Measurements from ENCODE around the gene STARD8.

Gene STARD8

DNA sequence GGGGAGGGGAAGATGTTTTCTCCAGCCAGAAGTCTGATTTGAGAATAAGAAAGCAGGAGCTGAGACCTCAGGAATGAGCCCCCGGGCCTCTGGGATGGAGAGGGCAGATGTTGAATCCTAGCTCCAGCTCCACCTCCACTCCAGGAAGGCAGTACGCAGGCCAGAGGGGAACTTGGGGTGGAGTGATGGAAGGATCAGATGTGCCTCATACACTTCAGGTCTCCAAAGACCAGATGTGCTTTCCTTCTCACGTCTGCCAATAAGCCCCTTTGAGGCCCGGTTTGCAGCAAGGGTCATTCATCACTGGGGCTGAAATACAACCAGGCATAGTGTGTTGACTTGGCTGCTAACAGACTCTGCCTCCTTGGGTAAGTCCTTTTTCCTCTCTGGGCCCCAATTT is 28.1 kb downstream of the STARD8 start:
- Histone ChIP-seq H3K36me3 (ENCODE audit: control insufficient read depth in 1 of 2, insufficient read depth in 2 of 2, low read length in 2 of 2) (no peaks in the 10 kb centered on the region), H3K4me3 (ENCODE audit: low read depth in 1 of 2, low read length in 2 of 2) (no peak overlapping the region), H3K27ac (ENCODE audit: low read depth, low read length) (no peak overlapping the region), H3K27me3 (ENCODE audit: control insufficient read depth in 1 of 2, insufficient read depth in 2 of 2, low read length in 2 of 2) (no peaks in the 10 kb centered on the region), H3K9me3 (ENCODE audit: control insufficient read depth in 1 of 2, low read length in 2 of 2) (no peaks in the 10 kb centered on the region), H3K4me1 (ENCODE audit: control insufficient read depth in 1 of 2, insufficient read depth in 2 of 2, low read length in 2 of 2) (no peaks in the 10 kb centered on the region), H3K9ac (ENCODE audit: low read depth in 1 of 2, low read length in 2 of 2) (no peak overlapping the region)

DNA sequence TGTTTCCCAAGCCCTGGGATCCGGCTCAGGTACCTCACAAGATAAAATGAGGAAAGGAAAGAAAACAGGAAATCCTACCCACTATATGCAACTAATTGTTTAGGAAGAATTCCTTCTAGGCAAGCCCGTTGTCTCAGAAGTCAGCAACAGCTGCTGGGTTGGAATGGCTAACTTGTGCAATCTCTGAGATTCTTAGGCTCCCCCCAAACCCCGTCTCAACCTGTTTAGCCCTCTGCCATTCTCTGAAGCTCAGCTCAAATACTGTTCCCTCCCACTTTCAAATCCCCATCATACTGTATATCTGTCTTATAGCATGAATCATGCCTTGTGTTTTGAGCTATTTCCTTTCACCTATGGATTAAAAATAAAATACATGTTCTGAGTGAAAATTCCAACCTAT is 28.9 kb downstream of the STARD8 start:
- no peaks in the 10 kb centered on the region for H3K9me3 ChIP-seq (ENCODE audit: control insufficient read depth in 1 of 2, low read length in 2 of 2)
- no peaks in the 10 kb centered on the region for H3K4me1 ChIP-seq (ENCODE audit: control insufficient read depth in 1 of 2, insufficient read depth in 2 of 2, low read length in 2 of 2)
- no peak overlapping the region for H3K4me3 ChIP-seq (ENCODE audit: low read depth in 1 of 2, low read length in 2 of 2)
- no peaks in the 10 kb centered on the region for H3K27me3 ChIP-seq (ENCODE audit: control insufficient read depth in 1 of 2, insufficient read depth in 2 of 2, low read length in 2 of 2)
- no peaks in the 10 kb centered on the region for H3K36me3 ChIP-seq (ENCODE audit: control insufficient read depth in 1 of 2, insufficient read depth in 2 of 2, low read length in 2 of 2)
- H3K27ac ChIP-seq (ENCODE audit: low read depth, low read length) = no peak overlapping the region
- no peak overlapping the region for H3K9ac ChIP-seq (ENCODE audit: low read depth in 1 of 2, low read length in 2 of 2)

DNA sequence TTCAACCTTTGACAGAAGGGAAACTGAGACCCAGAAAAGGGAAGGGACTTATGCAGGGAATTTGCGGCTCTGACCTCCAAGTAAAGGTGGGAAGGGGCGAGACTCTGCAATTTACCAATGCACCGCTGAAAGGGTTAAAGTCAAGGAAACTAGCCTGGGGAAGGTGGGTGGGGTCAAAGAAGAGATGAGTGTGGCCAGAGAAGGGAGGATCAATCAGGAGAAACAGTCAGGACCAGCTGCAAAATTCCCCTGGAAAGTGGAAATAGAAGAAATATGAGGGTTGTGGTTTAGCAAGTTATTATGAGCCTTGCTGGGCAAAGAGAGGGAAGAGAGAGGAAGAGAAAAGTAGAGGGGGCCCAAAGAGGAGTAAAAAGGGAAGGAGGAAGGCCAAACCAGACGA is 30.5 kb downstream of the STARD8 start:
- no peak overlapping the region for H3K4me3 ChIP-seq (ENCODE audit: low read depth in 1 of 2, low read length in 2 of 2)
- H3K27ac ChIP-seq (ENCODE audit: low read depth, low read length) = no peak overlapping the region
- no peak overlapping the region for H3K9ac ChIP-seq (ENCODE audit: low read depth in 1 of 2, low read length in 2 of 2)
- H3K27me3 ChIP-seq (ENCODE audit: control insufficient read depth in 1 of 2, insufficient read depth in 2 of 2, low read length in 2 of 2) = no peaks in the 10 kb centered on the region
- H3K4me1 ChIP-seq (ENCODE audit: control insufficient read depth in 1 of 2, insufficient read depth in 2 of 2, low read length in 2 of 2) = no peaks in the 10 kb centered on the region
- no peaks in the 10 kb centered on the region for H3K36me3 ChIP-seq (ENCODE audit: control insufficient read depth in 1 of 2, insufficient read depth in 2 of 2, low read length in 2 of 2)
- H3K9me3 ChIP-seq (ENCODE audit: control insufficient read depth in 1 of 2, low read length in 2 of 2) = no peaks in the 10 kb centered on the region

DNA sequence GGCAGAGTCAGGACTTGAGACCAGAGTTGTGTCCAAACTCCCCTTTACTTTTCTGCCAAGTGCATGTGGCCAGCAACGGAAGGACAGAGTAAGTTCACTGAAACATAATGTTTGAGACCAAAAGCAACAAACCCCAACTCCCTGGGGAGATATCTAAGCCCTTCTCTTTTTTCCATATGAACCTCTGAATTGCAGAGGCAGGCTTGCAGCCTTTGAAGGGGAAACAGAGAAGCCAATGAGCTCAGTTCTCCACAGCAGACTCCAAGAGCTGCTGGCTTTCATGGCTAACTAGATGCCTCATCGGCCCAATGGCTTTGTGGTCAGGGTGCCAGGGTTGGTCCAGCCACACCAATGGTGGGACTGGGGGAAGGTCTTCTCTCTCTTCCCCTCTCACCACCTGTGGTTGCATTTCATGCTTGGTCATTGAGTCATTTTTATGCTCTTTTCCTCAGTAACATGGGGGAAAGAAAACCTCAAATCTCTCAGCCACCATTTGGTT is 34.0 kb downstream of the STARD8 start:
- Histone ChIP-seq H3K9me3 (ENCODE audit: control insufficient read depth in 1 of 2, low read length in 2 of 2) (no peaks in the 10 kb centered on the region), H3K27ac (ENCODE audit: low read depth, low read length) (no peak overlapping the region), H3K9ac (ENCODE audit: low read depth in 1 of 2, low read length in 2 of 2) (no peak overlapping the region), H3K4me3 (ENCODE audit: low read depth in 1 of 2, low read length in 2 of 2) (no peak overlapping the region), H3K36me3 (ENCODE audit: control insufficient read depth in 1 of 2, insufficient read depth in 2 of 2, low read length in 2 of 2) (no peaks in the 10 kb centered on the region), H3K4me1 (ENCODE audit: control insufficient read depth in 1 of 2, insufficient read depth in 2 of 2, low read length in 2 of 2) (no peaks in the 10 kb centered on the region), H3K27me3 (ENCODE audit: control insufficient read depth in 1 of 2, insufficient read depth in 2 of 2, low read length in 2 of 2) (no peaks in the 10 kb centered on the region)

DNA sequence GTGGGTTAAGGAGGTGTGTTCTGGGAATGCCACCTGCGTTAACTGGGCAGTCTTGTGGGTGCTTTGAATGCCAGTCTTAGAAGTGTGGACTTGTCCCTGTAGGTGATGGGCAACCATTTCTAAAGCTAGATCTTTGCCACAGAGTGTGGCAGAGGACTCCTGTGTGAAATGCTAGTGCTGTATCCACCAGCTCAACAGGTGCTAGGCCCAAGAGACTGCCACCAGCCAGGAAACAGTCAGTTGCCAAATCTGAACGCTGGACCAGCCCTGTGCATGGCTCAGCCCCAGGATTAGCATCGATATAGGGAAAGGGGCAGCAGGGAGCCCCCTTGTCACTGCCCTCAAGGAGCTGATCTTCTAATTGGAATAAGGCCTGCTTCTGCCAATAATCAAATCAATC is 35.3 kb downstream of the STARD8 start:
- Histone ChIP-seq H3K27me3 (ENCODE audit: control insufficient read depth in 1 of 2, insufficient read depth in 2 of 2, low read length in 2 of 2) (no peaks in the 10 kb centered on the region), H3K36me3 (ENCODE audit: control insufficient read depth in 1 of 2, insufficient read depth in 2 of 2, low read length in 2 of 2) (no peaks in the 10 kb centered on the region), H3K9ac (ENCODE audit: low read depth in 1 of 2, low read length in 2 of 2) (no peak overlapping the region), H3K27ac (ENCODE audit: low read depth, low read length) (no peak overlapping the region), H3K9me3 (ENCODE audit: control insufficient read depth in 1 of 2, low read length in 2 of 2) (no peaks in the 10 kb centered on the region), H3K4me3 (ENCODE audit: low read depth in 1 of 2, low read length in 2 of 2) (no peak overlapping the region), H3K4me1 (ENCODE audit: control insufficient read depth in 1 of 2, insufficient read depth in 2 of 2, low read length in 2 of 2) (no peaks in the 10 kb centered on the region)

DNA sequence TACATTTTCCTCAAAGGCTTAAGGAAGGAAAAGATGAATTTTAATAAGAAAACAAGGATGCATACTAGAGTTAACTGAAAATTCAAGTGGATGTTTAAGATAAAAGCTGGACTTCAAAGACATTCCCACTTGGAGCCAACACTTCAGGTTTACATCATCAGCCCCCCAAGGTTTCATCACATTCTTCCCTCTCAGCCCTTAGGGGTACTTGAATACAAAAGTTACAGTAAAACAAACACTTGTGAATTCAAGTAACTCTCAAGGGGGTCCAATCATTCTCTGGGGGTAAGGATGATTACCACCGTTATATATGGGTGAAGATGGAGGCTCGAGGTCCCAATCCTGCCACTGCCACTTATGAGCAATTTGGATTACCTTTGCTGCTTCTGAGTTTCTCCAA is 36.1 kb downstream of the STARD8 start:
- no peaks in the 10 kb centered on the region for H3K27me3 ChIP-seq (ENCODE audit: control insufficient read depth in 1 of 2, insufficient read depth in 2 of 2, low read length in 2 of 2)
- no peak overlapping the region for H3K4me3 ChIP-seq (ENCODE audit: low read depth in 1 of 2, low read length in 2 of 2)
- H3K9me3 ChIP-seq (ENCODE audit: control insufficient read depth in 1 of 2, low read length in 2 of 2) = no peaks in the 10 kb centered on the region
- no peaks in the 10 kb centered on the region for H3K4me1 ChIP-seq (ENCODE audit: control insufficient read depth in 1 of 2, insufficient read depth in 2 of 2, low read length in 2 of 2)
- H3K9ac ChIP-seq (ENCODE audit: low read depth in 1 of 2, low read length in 2 of 2) = no peak overlapping the region
- H3K27ac ChIP-seq (ENCODE audit: low read depth, low read length) = no peak overlapping the region
- H3K36me3 ChIP-seq (ENCODE audit: control insufficient read depth in 1 of 2, insufficient read depth in 2 of 2, low read length in 2 of 2) = no peaks in the 10 kb centered on the region

DNA sequence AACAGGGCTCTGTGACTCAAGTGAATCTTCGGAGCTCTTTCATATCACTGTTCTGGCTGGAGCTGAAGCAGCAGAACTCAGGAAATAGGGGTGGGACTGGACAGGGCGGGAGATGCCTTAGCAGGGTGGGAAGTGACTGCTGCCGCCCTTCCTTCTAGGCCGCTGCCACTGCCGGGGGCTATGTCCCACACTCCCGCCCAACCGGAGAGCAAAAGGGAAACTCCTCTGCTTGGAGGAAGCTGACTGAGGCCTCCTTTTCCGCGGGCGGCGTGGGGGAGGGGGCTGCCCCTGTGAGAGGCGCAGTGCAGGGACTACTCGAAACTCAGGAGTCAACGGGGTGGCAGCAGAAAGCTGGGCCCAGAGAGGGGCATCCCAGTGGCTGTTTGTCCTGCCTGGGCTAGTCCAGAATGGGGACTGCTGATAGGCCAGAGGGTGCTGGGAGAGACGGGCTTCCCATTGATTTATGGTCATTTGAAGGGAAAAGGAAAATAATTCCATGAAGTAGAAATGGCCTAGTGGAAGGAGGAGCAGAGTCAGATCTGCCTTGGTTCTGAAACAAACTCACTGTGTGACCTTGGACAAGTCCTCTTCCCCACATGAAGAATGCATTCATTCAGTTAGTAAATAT is 36.9 kb downstream of the STARD8 start:
- Histone ChIP-seq H3K27ac (ENCODE audit: low read depth, low read length) (no peak overlapping the region), H3K4me1 (ENCODE audit: control insufficient read depth in 1 of 2, insufficient read depth in 2 of 2, low read length in 2 of 2) (no peaks in the 10 kb centered on the region), H3K27me3 (ENCODE audit: control insufficient read depth in 1 of 2, insufficient read depth in 2 of 2, low read length in 2 of 2) (no peaks in the 10 kb centered on the region), H3K36me3 (ENCODE audit: control insufficient read depth in 1 of 2, insufficient read depth in 2 of 2, low read length in 2 of 2) (no peaks in the 10 kb centered on the region), H3K4me3 (ENCODE audit: low read depth in 1 of 2, low read length in 2 of 2) (no peak overlapping the region), H3K9ac (ENCODE audit: low read depth in 1 of 2, low read length in 2 of 2) (no peak overlapping the region), H3K9me3 (ENCODE audit: control insufficient read depth in 1 of 2, low read length in 2 of 2) (no peaks in the 10 kb centered on the region)

DNA sequence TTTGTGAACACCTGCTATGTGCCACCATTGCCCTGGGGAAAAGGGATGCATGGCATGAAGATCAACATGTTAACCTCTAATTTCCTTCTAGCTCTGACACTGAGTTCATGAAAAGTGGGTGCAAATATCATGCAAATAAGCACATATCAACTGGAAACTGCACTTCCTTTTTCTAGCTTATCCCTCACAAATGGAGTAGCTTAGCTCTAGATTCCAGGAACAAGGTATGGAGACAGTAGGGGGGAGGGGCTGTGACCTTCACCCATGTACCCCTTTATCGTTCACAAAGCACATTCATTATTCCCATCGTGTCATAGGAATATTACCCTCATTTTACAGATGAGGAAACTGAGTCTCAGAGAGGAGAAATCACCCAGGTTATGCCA is 37.4 kb downstream of the STARD8 start:
- H3K4me3 ChIP-seq (ENCODE audit: low read depth in 1 of 2, low read length in 2 of 2) = no peak overlapping the region
- no peak overlapping the region for H3K9ac ChIP-seq (ENCODE audit: low read depth in 1 of 2, low read length in 2 of 2)
- no peaks in the 10 kb centered on the region for H3K9me3 ChIP-seq (ENCODE audit: control insufficient read depth in 1 of 2, low read length in 2 of 2)
- no peaks in the 10 kb centered on the region for H3K27me3 ChIP-seq (ENCODE audit: control insufficient read depth in 1 of 2, insufficient read depth in 2 of 2, low read length in 2 of 2)
- no peaks in the 10 kb centered on the region for H3K4me1 ChIP-seq (ENCODE audit: control insufficient read depth in 1 of 2, insufficient read depth in 2 of 2, low read length in 2 of 2)
- H3K27ac ChIP-seq (ENCODE audit: low read depth, low read length) = no peak overlapping the region
- H3K36me3 ChIP-seq (ENCODE audit: control insufficient read depth in 1 of 2, insufficient read depth in 2 of 2, low read length in 2 of 2) = no peaks in the 10 kb centered on the region

DNA sequence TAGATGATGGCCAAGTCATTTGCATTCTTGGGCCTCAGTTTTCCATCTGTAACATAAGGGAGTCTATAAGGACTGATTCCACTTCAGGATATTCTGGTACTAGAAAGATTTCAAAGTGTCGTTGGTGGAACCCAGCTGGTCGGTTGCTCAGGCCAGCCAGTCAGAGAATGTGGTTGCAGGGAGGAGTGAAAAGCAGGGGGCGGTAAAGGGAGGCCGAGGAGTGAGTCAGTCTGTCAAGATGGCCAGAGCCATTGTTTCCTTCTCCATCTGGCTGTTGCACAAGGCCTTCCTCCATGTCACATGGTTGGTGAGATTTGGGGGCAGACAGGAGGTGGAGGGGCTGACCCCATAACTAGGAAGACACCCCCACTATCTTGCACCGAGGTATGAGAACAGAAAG is 38.2 kb downstream of the STARD8 start:
- Histone ChIP-seq H3K4me1 (ENCODE audit: control insufficient read depth in 1 of 2, insufficient read depth in 2 of 2, low read length in 2 of 2) (no peaks in the 10 kb centered on the region), H3K4me3 (ENCODE audit: low read depth in 1 of 2, low read length in 2 of 2) (no peak overlapping the region), H3K27me3 (ENCODE audit: control insufficient read depth in 1 of 2, insufficient read depth in 2 of 2, low read length in 2 of 2) (no peaks in the 10 kb centered on the region), H3K9ac (ENCODE audit: low read depth in 1 of 2, low read length in 2 of 2) (no peak overlapping the region), H3K9me3 (ENCODE audit: control insufficient read depth in 1 of 2, low read length in 2 of 2) (no peaks in the 10 kb centered on the region), H3K27ac (ENCODE audit: low read depth, low read length) (no peak overlapping the region), H3K36me3 (ENCODE audit: control insufficient read depth in 1 of 2, insufficient read depth in 2 of 2, low read length in 2 of 2) (no peaks in the 10 kb centered on the region)

DNA sequence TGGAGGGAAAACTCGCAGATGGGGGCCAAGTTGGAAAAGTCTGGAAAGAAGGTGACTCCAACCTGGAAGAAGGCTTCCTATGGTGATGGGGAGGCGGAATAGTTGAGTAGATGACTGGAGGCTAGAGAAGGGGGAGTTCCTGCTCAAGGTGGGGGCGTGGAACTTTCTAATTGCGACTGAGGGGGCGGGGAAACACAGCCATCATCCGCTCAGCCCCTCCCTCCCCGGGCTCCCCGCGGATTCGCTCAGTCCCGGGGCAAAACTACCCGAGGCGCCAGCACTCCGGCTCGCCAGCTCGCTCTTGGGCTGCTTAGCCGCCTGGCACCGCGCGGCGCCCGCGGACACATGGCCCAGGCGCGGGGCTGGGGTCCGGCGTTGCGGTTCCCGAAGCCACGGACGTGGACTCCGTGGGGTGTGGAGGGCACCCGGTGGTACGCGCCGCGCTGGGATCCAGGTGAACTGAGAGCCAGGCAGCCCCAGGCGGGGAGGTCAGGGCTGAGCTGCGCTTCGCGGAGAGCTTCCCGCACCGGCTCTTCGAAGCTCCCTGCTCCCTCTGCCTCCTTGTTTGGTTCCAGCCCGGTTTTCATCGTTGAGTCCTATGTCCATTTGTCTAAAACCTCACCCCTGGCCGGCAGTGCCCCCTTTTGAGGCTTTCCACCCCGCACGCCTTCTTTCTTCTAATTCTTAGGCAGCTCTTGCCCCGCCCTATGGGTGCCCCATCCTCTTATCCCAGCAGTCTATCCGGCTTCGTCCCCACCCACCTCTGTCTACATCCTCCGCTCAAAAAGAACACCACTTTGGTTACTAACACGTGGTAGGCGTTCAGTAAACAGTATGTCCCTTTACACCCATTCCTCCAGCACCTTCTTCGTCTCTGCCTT is 38.9 kb downstream of the STARD8 start:
- no peak overlapping the region for H3K27ac ChIP-seq (ENCODE audit: low read depth, low read length)
- H3K4me1 ChIP-seq (ENCODE audit: control insufficient read depth in 1 of 2, insufficient read depth in 2 of 2, low read length in 2 of 2) = no peaks in the 10 kb centered on the region
- no peaks in the 10 kb centered on the region for H3K36me3 ChIP-seq (ENCODE audit: control insufficient read depth in 1 of 2, insufficient read depth in 2 of 2, low read length in 2 of 2)
- no peaks in the 10 kb centered on the region for H3K27me3 ChIP-seq (ENCODE audit: control insufficient read depth in 1 of 2, insufficient read depth in 2 of 2, low read length in 2 of 2)
- H3K4me3 ChIP-seq (ENCODE audit: low read depth in 1 of 2, low read length in 2 of 2) = peak overlapping the region in 1 of 2 donors; percentile 40
- no peaks in the 10 kb centered on the region for H3K9me3 ChIP-seq (ENCODE audit: control insufficient read depth in 1 of 2, low read length in 2 of 2)
- no peak overlapping the region for H3K9ac ChIP-seq (ENCODE audit: low read depth in 1 of 2, low read length in 2 of 2)
